Uterus (tissue), 4 donors: ENCODE measurements around the gene NKX2-1. TPM values are rescaled to one million over a fixed set of nuclear protein-coding genes. Genes with fewer than 3 reads are reported as not detected.

Source experiments
- DNase-seq, 2 donors: peaks; one replicate each; pipeline ENCODE4 v3.0.0-alpha.2; 2019 to 2020
- H3K27ac ChIP-seq, 2 donors: fragments of 200-600 bp; sonication (generic); 1 replicate in 1 of 2; 2 replicates in 1 of 2; pipeline ENCODE4 v1.5.1; 2016 to 2018
- H3K27me3 ChIP-seq, 2 donors: fragments of 200-600 bp; sonication (generic); one replicate each; pipeline ENCODE4 v1.5.1; 2018 to 2019; ENCODE audit warnings: control low read depth in 1 of 2
- H3K36me3 ChIP-seq, 2 donors: fragments of 200-600 bp; sonication (generic); one replicate each; pipeline ENCODE4 v1.5.1; 2019; ENCODE audit warnings: control low read depth in 1 of 2
- H3K4me1 ChIP-seq, 2 donors: fragments of 200-600 bp; sonication (generic); one replicate each; pipeline ENCODE4 v1.5.1; 2018 to 2019; ENCODE audit warnings: control low read depth in 1 of 2
- H3K4me3 ChIP-seq, 2 donors: fragments of 200-600 bp; sonication (generic); 1 replicate in 1 of 2; 2 replicates in 1 of 2; pipeline ENCODE4 v1.5.1; 2018 to 2019; ENCODE audit warnings: mild to moderate bottlenecking in 1 of 2
- H3K9me3 ChIP-seq, 2 donors: fragments of 200-600 bp; sonication (generic); one replicate each; pipeline ENCODE4 v1.5.1; 2019; ENCODE audit warnings: control low read depth in 1 of 2
- POLR2A ChIP-seq, 2 donors: fragments of 450-650 bp; IDR thresholded peaks; one replicate each; pipeline ENCODE4 v1.6.1; 2016; ENCODE audit warnings: antibody characterized with exemption in 2 of 2, mild to moderate bottlenecking in 1 of 2, moderate library complexity in 1 of 2
- intact Hi-C: fragments of 100-400 bp; cut with DNase I; formaldehyde crosslinking; loops from one replicate; pipeline ENCODE4 v1.15.1; 2023; ENCODE audit warnings: low total_unique reads
- total RNA-seq, 4 donors: library from RNA; depleted of rRNA in 3 of 4; stranded (reverse); fragments of >200 nt in 3 of 4; gene quantifications; one replicate each; pipeline versions ENCODE4 v1.1.0 to v1.2.4, GENCODE V29; 2014 to 2023
- TF ChIP-seq, protein P1 (sequence below), 4 experiments: fragments of 200-600 bp in 2 of 4; fragments of 450-650 bp in 2 of 4; sonication (generic) in 2 of 4; IDR thresholded peaks; one replicate each; pipeline ENCODE4 v1.5.1; 2016 to 2019; ENCODE audit warnings: antibody characterized with exemption in 4 of 4, mild to moderate bottlenecking in 2 of 4, moderate library complexity in 1 of 4
- donor health status: DM: yes; HTN: yes; CAD: no.

NKX2-1 gene
- total RNA-seq, result not detected

- TF ChIP-seq, protein P1, sequence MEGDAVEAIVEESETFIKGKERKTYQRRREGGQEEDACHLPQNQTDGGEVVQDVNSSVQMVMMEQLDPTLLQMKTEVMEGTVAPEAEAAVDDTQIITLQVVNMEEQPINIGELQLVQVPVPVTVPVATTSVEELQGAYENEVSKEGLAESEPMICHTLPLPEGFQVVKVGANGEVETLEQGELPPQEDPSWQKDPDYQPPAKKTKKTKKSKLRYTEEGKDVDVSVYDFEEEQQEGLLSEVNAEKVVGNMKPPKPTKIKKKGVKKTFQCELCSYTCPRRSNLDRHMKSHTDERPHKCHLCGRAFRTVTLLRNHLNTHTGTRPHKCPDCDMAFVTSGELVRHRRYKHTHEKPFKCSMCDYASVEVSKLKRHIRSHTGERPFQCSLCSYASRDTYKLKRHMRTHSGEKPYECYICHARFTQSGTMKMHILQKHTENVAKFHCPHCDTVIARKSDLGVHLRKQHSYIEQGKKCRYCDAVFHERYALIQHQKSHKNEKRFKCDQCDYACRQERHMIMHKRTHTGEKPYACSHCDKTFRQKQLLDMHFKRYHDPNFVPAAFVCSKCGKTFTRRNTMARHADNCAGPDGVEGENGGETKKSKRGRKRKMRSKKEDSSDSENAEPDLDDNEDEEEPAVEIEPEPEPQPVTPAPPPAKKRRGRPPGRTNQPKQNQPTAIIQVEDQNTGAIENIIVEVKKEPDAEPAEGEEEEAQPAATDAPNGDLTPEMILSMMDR (IDR thresholded peaks at IDR 0.05), result no peak
- TF ChIP-seq POLR2A (IDR thresholded peaks at IDR 0.05), result no peak
- no peak for DNase-seq
- Histone ChIP-seq H3K27ac (no peak within 1 kb of the TSS), H3K9me3 (no peaks in the 10 kb centered on the region), H3K4me3 (peak within 1 kb of the TSS in 1 of 2 donors; percentile 18), H3K27me3 (peaks cover 5 to 55% of the 10 kb centered on the region in 2 donors), H3K4me1 (peaks cover 0 to 10% of the 10 kb centered on the region in 2 donors), H3K36me3 (no peaks in the 10 kb centered on the region)
- intact Hi-C loops, result no loop called here
Observed at GRCh38 chr14:36519431-36520321, at the start of gene NKX2-1. Gene NKX2-1, minus strand, starts transcription at chr14:36520232. Its CDS starts 103 bp downstream, at chr14:36520129.

DNA sequence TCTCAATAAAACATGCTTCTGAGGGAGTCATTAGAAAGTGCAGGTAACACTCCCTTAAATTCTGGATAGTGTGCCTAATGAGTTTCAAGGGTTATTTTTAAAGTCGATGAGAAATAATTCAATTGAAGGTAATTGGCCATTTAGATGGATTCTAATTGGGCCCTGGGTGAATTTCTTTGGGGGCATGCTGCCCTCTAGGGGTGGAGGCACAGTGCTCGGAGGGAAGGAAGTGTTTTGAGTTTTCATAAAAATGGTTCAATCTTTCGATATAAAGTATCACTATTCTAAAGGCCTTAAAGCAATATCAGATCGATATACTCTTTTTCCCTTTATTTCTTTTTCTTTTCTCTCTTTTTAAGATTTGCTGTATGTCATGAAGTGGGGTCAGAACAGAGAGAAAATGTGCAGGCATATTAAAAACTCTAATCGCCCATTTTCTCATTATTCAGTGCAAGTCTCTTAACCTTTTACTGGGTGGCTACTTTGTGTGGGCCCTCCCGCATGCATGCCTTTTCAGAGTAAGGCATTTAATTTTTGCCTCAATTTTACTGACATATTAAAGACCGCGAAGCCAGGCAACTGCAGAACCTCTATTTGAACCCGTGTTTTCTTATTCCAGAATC, 36.9 kb upstream of the NKX2-1 start:
- Histone ChIP-seq H3K9me3 (no peaks in the 10 kb centered on the region), H3K27me3 (peaks cover 0 to 4% of the 10 kb centered on the region in 2 donors), H3K36me3 (no peaks in the 10 kb centered on the region), H3K4me3 (no peak overlapping the region), H3K4me1 (no peaks in the 10 kb centered on the region), H3K27ac (no peak overlapping the region)
- DNase-seq, result no peak
- TF ChIP-seq POLR2A (IDR thresholded peaks at IDR 0.05), result no peak
- TF ChIP-seq, protein P1 (IDR thresholded peaks at IDR 0.05), result peak in 2 of 4 experiments; percentile 13 to 19
- intact Hi-C loops, result no loop called here

DNA sequence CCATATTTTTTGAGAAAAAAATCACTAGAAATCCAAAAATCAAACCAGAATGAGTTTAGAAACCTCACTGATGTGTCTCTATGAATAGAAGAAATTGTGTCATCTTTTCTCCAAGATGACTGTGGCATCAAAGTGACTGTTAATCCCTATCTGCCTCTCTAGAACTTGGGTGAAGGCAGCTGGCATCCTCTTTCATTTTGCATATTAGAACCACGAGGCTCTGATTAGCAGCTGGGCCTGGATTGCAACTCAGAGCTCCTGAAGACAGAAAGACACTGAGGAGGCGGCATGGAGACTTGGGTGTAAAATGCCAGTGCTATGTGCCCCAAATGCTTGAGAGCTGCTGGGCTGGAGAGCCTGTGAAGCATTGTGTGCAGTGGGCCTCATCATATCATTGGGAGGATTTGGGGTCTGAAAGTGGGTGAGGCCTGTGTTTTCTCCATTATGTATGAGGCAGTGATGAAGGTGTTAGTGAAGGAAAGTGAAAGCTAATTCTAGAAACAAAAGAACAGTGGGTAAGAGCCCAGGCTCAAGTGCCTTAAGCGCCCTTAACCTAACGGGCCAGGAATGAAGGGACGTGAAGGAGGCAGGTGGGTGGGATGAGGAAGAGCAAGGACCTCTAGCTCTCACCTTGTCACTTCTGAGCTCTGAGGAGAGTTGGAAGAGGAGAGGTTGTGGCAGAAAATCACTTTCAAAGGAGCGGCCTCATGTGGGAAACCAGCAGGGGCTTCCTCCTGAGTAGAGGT, 36.1 kb upstream of the NKX2-1 start:
- TF ChIP-seq POLR2A (IDR thresholded peaks at IDR 0.05), result no peak
- TF ChIP-seq, protein P1 (IDR thresholded peaks at IDR 0.05), result no peak
- Histone ChIP-seq H3K27me3 (peaks cover 0 to 1% of the 10 kb centered on the region in 2 donors), H3K36me3 (no peaks in the 10 kb centered on the region), H3K4me1 (no peaks in the 10 kb centered on the region), H3K9me3 (no peaks in the 10 kb centered on the region), H3K4me3 (no peak overlapping the region), H3K27ac (no peak overlapping the region)
- no peak for DNase-seq
- intact Hi-C loops, result no loop called here

DNA sequence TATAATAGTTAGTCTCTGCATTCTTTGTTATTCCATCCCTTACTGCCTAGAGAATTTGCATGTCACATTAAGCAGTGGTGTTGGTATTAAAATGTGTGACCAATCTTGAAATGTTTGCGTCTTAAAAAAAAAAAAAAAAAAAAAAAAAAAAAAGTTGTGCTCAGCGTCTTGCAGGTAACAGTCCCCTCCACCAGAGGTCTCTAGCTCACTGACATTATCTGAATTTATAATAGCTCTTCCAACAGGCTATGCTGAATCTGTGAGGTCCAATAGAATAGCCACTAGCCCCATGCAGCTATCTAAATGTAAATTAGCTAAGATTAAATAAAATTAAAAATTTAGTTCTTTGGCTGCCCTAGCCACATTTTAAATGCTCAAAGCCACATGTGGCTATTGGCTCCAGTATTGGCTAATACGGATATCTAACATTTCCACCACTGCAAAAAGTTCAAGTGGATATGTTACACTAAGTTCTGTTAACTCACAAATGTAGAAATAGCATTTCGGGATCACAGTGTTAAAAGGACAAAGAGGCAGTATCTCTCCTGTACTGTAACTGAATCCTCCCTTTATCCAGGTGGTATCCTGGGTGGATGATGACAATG, 33.7 kb upstream of the NKX2-1 start:
- Histone ChIP-seq H3K27me3 (no peaks in the 10 kb centered on the region), H3K4me3 (no peak overlapping the region), H3K9me3 (no peaks in the 10 kb centered on the region), H3K27ac (no peak overlapping the region), H3K4me1 (no peaks in the 10 kb centered on the region), H3K36me3 (no peaks in the 10 kb centered on the region)
- no peak for DNase-seq
- intact Hi-C loops, result no loop called here
- TF ChIP-seq POLR2A (IDR thresholded peaks at IDR 0.05), result no peak
- TF ChIP-seq, protein P1 (IDR thresholded peaks at IDR 0.05), result peak; percentile 16 to 50 (median 32)
